NCI-H524 (cell line): ENCODE measurements around the gene NOL4.

Source experiments
- DNase-seq, 2 experiments: peaks; one replicate each; lab custom pipeline; 2025; lab: John Stamatoyannopoulos, UW

Gene NOL4

DNA sequence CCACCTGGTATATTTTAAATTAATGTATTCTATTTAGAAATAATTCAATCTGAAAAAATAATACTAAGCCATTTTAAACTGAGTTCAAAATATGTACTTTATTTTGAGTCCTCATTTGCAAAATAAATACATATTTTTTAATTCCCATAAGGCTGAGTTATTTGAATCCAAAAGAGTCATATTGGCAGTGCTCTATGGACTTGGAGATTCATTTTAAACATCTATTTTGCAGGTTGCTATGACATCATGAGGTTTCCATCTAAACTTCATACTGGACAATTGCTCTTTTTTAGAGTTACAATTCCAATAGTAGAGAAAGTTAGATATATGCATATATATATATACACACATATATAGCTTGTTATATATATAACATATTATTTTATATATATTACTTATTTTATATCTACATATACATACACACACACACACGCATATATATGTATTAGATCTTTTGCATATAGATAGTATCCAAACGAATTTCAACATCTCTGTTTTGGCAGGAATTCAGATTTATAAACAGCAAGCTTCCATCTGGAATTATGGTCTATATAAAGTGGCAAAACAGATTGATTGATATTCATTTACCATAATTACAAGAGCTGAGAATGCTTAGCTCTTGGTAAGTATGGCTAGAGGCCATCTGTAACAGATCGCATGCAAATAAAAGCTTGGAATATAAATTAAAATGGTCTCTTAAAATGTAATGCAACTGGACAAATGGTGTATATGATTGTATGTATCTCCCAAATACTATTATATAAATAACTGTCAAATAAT, 34.9 kb downstream of the NOL4 start:
- peak in 1 of 2 experiments; percentile 51 for DNase-seq
